GM19438 (cell line): ENCODE data around the gene PGS1.

Experiments used
- ATAC-seq: cut with Tn5 transposase; IDR thresholded peaks from one replicate; pipeline ENCODE4 v1.9.1; 2021; ENCODE audit warnings: low read depth; ENCODE audit not compliant: unreplicated experiment

PGS1 gene

GRCh38 chr17:78466786-78467715 is 88.6 kb downstream of the PGS1 start:
- ATAC-seq: no peak

- no peak for ATAC-seq
These were observed 89.9 kb downstream of the PGS1 start for GRCh38 chr17:78468366-78468765.

DNA sequence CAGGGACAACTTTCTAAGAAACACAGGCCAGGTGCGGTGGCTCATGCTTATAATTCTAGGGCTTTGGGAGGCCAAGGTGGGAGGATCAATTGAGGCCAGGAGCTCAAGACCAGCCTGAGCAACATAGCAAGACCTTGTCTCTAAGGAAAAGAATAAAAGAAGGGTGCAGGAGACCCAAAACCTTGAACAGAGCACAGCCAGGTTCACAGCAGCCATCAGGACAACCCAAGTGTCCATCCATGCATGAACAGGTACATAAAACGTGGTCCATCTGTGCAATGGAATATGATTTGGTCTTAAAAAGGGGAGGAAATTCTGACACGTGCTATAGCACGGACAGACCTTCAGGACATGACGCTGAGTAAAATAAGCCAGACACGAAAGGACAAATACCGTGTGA is 91.0 kb downstream of the PGS1 start:
- no peak for ATAC-seq

GRCh38 chr17:78471635-78472034 is 93.2 kb downstream of the PGS1 start:
- no peak for ATAC-seq

- ATAC-seq: no peak
These were observed 93.8 kb downstream of the PGS1 start for GRCh38 chr17:78472035-78472905.

GRCh38 chr17:78473951-78474613 is 95.6 kb downstream of the PGS1 start:
- no peak for ATAC-seq
